ENCODE data around the gene FA2H.
"Not testable (repeated sequence)": the region's sequence is repeated elsewhere in the genome, so short reads cannot be mapped to it uniquely, and the experiment has no call there.

FA2H gene

GRCh38 chr16:74682556-74682955 is 92.1 kb downstream of the FA2H start:
- no peak for DNase-seq (ENCODE audit: low read depth in 2 of 2)

- DNase-seq (ENCODE audit: low read depth in 2 of 2): no peak
Observed at GRCh38 chr16:74680681-74681080, 93.9 kb downstream of the FA2H start.

DNA sequence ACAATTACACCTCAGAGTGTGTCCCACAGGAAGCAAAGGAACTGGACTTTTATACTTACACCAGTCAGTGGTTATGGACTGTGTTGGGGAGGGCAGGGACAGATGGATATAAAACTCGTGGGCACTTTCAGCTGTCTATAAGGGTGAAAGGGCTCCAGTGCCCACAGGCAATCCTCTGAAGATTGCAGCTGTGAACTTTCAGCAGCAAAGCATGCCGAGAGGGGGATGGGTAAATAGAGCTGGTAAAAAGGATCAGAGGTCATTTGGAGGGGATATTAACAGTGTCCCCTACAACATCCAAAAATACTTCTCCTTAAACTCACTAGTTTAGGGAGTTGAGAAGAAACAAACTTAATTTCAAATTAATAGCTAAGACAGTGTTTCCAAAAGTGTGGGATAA is 94.6 kb downstream of the FA2H start:
- DNase-seq (ENCODE audit: low read depth in 2 of 2): no peak

DNA sequence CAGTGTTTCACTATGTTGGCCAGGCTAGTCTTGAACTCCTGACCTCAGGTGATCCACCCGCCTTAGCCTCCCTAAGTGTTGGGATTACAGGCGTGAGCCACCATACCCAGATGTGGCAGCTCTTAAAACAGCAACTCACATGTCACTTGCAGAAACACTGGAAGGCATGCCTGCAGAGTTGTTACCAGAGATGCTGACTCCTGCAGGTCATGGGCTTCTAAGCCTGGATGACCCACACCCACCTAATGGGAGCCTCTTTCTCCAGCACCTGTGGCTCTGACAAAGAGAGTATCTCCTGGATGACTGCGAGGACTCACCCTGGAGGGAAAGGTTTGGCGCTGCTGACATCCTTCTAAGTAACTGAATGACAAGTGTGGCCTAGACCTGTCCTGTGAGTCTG is 96.8 kb downstream of the FA2H start:
- no peak for DNase-seq (ENCODE audit: low read depth in 2 of 2)

- no peak for DNase-seq (ENCODE audit: low read depth in 2 of 2)
Observed at GRCh38 chr16:74673876-74674275, 100.7 kb downstream of the FA2H start.

DNA sequence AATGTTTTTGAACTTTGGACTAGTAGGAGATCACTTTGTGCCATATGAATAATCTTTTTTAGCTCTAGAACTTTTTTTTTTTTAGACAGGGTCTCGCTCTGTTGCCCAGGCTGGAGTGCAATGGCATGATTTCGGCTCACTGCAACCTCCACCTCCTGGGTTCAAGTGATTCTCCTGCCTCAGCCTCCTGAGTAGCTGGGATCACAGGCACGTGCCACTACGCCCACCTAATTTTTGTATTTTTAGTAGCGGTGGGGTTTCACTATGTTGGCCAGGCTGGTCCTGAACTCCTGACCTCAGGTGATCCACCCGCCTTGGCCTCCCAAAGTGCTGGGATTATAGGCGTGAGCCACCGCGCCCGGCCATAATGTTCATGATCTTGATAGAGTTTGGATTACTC is 105.7 kb downstream of the FA2H start:
- DNase-seq (ENCODE audit: low read depth in 2 of 2): not testable (repeated sequence)

- peak; percentile 23 to 24 for DNase-seq (ENCODE audit: low read depth in 2 of 2)
Observed at GRCh38 chr16:74667255-74667700, 107.3 kb downstream of the FA2H start.

DNA sequence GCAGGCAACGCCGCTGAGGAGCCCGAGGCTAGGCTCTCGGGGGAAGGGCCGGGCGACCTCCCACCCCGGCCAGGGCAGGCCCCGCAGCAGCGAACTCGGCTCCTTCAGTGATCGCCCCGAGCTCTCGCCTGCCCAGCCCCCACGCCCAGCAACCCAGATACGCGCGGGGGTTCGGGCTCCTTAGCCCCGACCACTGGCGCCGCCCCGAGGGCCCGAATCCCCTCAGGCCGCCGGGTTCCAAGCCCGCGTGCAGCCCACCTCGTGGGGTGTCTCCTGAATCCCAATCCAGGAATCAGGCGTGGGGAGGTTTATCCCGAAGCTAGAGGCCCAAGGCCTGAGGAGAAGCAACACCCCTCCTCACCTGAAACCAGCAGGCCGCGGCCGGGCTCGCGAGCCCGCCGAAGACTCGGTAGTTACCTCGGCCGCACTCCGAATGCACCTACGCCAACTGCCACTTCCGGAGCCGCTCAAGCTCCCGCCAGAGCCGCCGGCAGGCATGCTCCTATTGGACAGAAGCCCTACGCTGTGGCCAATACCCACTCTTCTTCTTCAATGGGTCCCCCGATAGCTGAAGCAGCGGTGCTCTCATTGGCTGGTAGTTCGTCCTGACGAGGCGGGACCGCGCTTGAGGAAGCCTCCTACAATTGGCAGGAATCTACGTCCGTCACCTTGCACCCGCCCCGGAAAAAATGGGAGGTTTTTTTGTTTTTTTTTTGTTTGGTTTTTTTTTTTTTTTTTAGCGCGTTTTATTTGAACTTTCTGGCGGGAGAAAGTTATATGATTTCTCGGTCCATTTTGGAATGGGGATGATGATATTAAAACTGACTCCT is 108.0 kb downstream of the FA2H start, which contains the start of gene RFWD3:
TSS of gene RFWD3 (minus strand) at position 453 of the 830 bp plus-strand sequence. CDS start 5,428 bp downstream, outside the sequence.
- peak; percentile 88 to 90 for DNase-seq (ENCODE audit: low read depth in 2 of 2)

DNA sequence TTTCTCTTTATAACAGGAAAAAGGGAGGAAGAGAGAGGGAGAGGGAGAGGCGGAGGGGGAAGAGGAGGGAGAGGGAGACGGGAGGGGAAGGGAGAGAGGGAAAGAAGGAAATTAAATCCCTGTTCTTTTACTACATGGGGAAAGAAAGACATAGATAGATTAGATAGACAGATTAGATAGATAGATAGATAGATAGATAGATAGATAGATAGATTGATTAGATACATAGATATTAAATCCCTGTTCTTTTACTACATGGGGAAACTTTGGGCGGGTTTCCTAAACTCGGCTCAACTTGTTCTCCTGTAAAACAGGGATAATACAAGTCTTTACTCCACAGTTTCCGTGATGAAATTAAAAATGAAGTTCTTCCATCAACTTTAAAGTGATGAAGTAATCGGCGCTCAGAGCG is 108.6 kb downstream of the FA2H start:
- no peak for DNase-seq (ENCODE audit: low read depth in 2 of 2)
